Measurements from ENCODE around the gene ABCB11.
"Not testable (repeated sequence)": the region's sequence is repeated elsewhere in the genome, so short reads cannot be mapped to it uniquely, and the experiment has no call there.

Gene ABCB11

DNA sequence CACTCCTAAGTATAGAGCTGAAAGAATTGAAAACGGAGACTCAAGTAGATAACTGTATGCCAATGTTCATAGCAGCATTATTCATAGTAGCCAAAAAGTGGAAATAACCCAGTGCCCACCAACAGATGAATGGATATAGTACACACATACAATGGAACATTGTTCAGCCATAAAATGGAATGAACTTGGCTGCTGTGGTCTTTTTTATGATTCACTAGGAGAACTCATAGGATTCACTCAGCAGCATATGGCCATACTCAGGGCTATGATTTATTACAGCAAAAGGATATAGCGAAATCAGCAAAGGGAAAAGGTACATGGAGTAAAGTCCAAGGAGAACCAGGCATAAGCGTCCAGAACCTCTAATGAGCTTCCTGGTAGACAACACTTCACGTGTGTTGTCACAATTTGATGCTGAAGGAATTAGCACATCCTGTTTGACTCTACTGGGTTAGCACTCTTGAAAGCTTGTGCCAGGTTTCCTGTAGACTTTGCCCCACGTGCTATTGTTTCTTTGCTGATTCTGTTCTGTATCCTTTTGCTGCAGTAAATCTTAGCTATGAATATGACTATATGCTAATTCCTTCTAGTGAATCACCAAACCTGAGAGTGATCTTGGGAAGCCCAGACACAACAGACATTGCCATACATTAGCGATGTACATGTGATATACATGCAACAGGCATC, 156.6 kb downstream of the ABCB11 start:
- DNase-seq = no peak

DNA sequence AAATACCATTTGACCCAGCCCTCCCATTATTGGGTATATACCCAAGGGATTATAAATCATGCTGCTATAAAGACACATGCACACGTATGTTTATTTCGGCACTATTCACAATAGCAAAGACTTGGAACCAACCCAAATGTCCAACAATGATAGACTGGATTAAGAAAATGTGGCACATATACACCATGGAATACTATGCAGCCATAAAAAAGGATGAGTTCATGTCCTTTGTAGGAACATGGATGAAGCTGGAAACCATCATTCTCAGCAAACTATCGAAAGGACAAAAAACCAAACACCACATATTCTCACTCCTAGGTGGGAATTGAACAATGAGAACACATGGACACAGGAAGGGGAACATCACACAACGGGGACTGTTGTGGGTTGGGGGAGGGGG, 160.3 kb downstream of the ABCB11 start:
- DNase-seq = not testable (repeated sequence)
